ENCODE data around the gene HAP1.
"Not testable (repeated sequence)": the region's sequence is repeated elsewhere in the genome, so short reads cannot be mapped to it uniquely, and the experiment has no call there.

Gene HAP1

GRCh38 chr17:41718287-41718645 lies 16.2 kb downstream of the HAP1 start:
- peaks cover 16% of the 10 kb centered on the region; the same call in 1 of the 2 replicates for H3K27me3 ChIP-seq (ENCODE audit: insufficient read depth, low read length)
- no peaks in the 10 kb centered on the region for H3K9me3 ChIP-seq (ENCODE audit: insufficient read depth, low read depth, low read length)
- H3K36me3 ChIP-seq (ENCODE audit: insufficient read depth, low read depth, low read length), result no peaks in the 10 kb centered on the region
- H3K27ac ChIP-seq (ENCODE audit: low read length), result no peak overlapping the region
- H3K4me3 ChIP-seq (ENCODE audit: low read length), result no peak overlapping the region
- H3K4me1 ChIP-seq (ENCODE audit: insufficient read depth, low read length), result no peaks in the 10 kb centered on the region
- no peak overlapping the region for H3K9ac ChIP-seq (ENCODE audit: low read depth, low read length)

- Histone ChIP-seq H3K9ac (ENCODE audit: low read depth, low read length) (no peak overlapping the region), H3K27ac (ENCODE audit: low read length) (no peak overlapping the region), H3K4me3 (ENCODE audit: low read length) (no peak overlapping the region), H3K4me1 (ENCODE audit: insufficient read depth, low read length) (no peaks in the 10 kb centered on the region), H3K27me3 (ENCODE audit: insufficient read depth, low read length) (peaks cover 21% of the 10 kb centered on the region; the same call in 1 of the 2 replicates), H3K36me3 (ENCODE audit: insufficient read depth, low read depth, low read length) (no peaks in the 10 kb centered on the region), H3K9me3 (ENCODE audit: insufficient read depth, low read depth, low read length) (no peaks in the 10 kb centered on the region)
Observed at GRCh38 chr17:41717408-41718286, 16.8 kb downstream of the HAP1 start.

GRCh38 chr17:41711669-41712400 lies 22.6 kb downstream of the HAP1 start, which contains the start of gene GAST:
TSS of gene GAST (plus strand) at chr17:41712331. CDS start at chr17:41715437, 3,106 bp downstream.
- H3K27me3 ChIP-seq (ENCODE audit: insufficient read depth, low read length), result peaks cover 74% of the 10 kb centered on the region
- no peak within 1 kb of the TSS for H3K27ac ChIP-seq (ENCODE audit: low read length)
- no peak within 1 kb of the TSS for H3K9ac ChIP-seq (ENCODE audit: low read depth, low read length)

GRCh38 chr17:41710472-41711090 lies 23.9 kb downstream of the HAP1 start:
- Histone ChIP-seq H3K36me3 (ENCODE audit: insufficient read depth, low read depth, low read length) (no peaks in the 10 kb centered on the region), H3K4me3 (ENCODE audit: low read length) (no peak overlapping the region), H3K9me3 (ENCODE audit: insufficient read depth, low read depth, low read length) (no peaks in the 10 kb centered on the region), H3K9ac (ENCODE audit: low read depth, low read length) (no peak overlapping the region), H3K27me3 (ENCODE audit: insufficient read depth, low read length) (peaks cover 83% of the 10 kb centered on the region), H3K4me1 (ENCODE audit: insufficient read depth, low read length) (peaks cover 6% of the 10 kb centered on the region; the same call in 1 of the 2 replicates), H3K27ac (ENCODE audit: low read length) (no peak overlapping the region)

More at GRCh38 chr17:41711669-41712400, 22.6 kb downstream of the HAP1 start, which contains the start of gene GAST:
- Histone ChIP-seq H3K4me3 (ENCODE audit: low read length) (no peak within 1 kb of the TSS), H3K9me3 (ENCODE audit: insufficient read depth, low read depth, low read length) (no peaks in the 10 kb centered on the region), H3K4me1 (ENCODE audit: insufficient read depth, low read length) (no peaks in the 10 kb centered on the region), H3K36me3 (ENCODE audit: insufficient read depth, low read depth, low read length) (no peaks in the 10 kb centered on the region)

GRCh38 chr17:41707803-41708669 lies 26.4 kb downstream of the HAP1 start:
- Histone ChIP-seq H3K4me3 (ENCODE audit: low read length) (no peak overlapping the region), H3K27me3 (ENCODE audit: insufficient read depth, low read length) (peaks cover 95% of the 10 kb centered on the region), H3K27ac (ENCODE audit: low read length) (no peak overlapping the region), H3K4me1 (ENCODE audit: insufficient read depth, low read length) (peaks cover 12% of the 10 kb centered on the region; the same call in 1 of the 2 replicates), H3K9ac (ENCODE audit: low read depth, low read length) (no peak overlapping the region), H3K36me3 (ENCODE audit: insufficient read depth, low read depth, low read length) (no peaks in the 10 kb centered on the region), H3K9me3 (ENCODE audit: insufficient read depth, low read depth, low read length) (no peaks in the 10 kb centered on the region)

- no peaks in the 10 kb centered on the region for H3K9me3 ChIP-seq (ENCODE audit: insufficient read depth, low read depth, low read length)
- H3K36me3 ChIP-seq (ENCODE audit: insufficient read depth, low read depth, low read length), result no peaks in the 10 kb centered on the region
- H3K9ac ChIP-seq (ENCODE audit: low read depth, low read length), result no peak overlapping the region
- H3K27me3 ChIP-seq (ENCODE audit: insufficient read depth, low read length), result peaks cover 79% of the 10 kb centered on the region
- peak overlapping the region; percentile 21; the same call in 1 of the 2 replicates for H3K4me3 ChIP-seq (ENCODE audit: low read length)
- H3K27ac ChIP-seq (ENCODE audit: low read length), result no peak overlapping the region
- peaks cover 12% of the 10 kb centered on the region; the same call in 1 of the 2 replicates for H3K4me1 ChIP-seq (ENCODE audit: insufficient read depth, low read length)
Observed at GRCh38 chr17:41705271-41705991, 29.0 kb downstream of the HAP1 start.

- Histone ChIP-seq H3K9ac (ENCODE audit: low read depth, low read length) (no peak overlapping the region), H3K27me3 (ENCODE audit: insufficient read depth, low read length) (peaks cover 53% of the 10 kb centered on the region), H3K4me1 (ENCODE audit: insufficient read depth, low read length) (peaks cover 12% of the 10 kb centered on the region; the same call in 1 of the 2 replicates), H3K4me3 (ENCODE audit: low read length) (no peak overlapping the region), H3K36me3 (ENCODE audit: insufficient read depth, low read depth, low read length) (no peaks in the 10 kb centered on the region), H3K9me3 (ENCODE audit: insufficient read depth, low read depth, low read length) (no peaks in the 10 kb centered on the region), H3K27ac (ENCODE audit: low read length) (no peak overlapping the region)
Observed at GRCh38 chr17:41702712-41703111, 31.7 kb downstream of the HAP1 start.

- not testable (repeated sequence) for H3K9ac ChIP-seq (ENCODE audit: low read depth, low read length); H3K36me3 ChIP-seq (ENCODE audit: insufficient read depth, low read depth, low read length); H3K9me3 ChIP-seq (ENCODE audit: insufficient read depth, low read depth, low read length); H3K27ac ChIP-seq (ENCODE audit: low read length); H3K4me1 ChIP-seq (ENCODE audit: insufficient read depth, low read length); H3K4me3 ChIP-seq (ENCODE audit: low read length)
- peaks cover 34% of the 10 kb centered on the region for H3K27me3 ChIP-seq (ENCODE audit: insufficient read depth, low read length)
Observed at GRCh38 chr17:41700843-41701242, 33.6 kb downstream of the HAP1 start.

- Histone ChIP-seq H3K27ac (ENCODE audit: low read length) (no peak overlapping the region), H3K4me1 (ENCODE audit: insufficient read depth, low read length) (no peaks in the 10 kb centered on the region), H3K4me3 (ENCODE audit: low read length) (no peak overlapping the region), H3K9ac (ENCODE audit: low read depth, low read length) (no peak overlapping the region), H3K36me3 (ENCODE audit: insufficient read depth, low read depth, low read length) (peaks cover 15% of the 10 kb centered on the region), H3K27me3 (ENCODE audit: insufficient read depth, low read length) (peaks cover 6% of the 10 kb centered on the region; the same call in 1 of the 2 replicates), H3K9me3 (ENCODE audit: insufficient read depth, low read depth, low read length) (no peaks in the 10 kb centered on the region)
Observed at GRCh38 chr17:41697122-41697962, 37.1 kb downstream of the HAP1 start.

Measured in iPS-20b (cell line).